Endothelial cell of umbilical vein (primary cell): ENCODE measurements around the gene ATP5F1B. TPM values are rescaled to one million over a fixed set of nuclear protein-coding genes. Genes with fewer than 3 reads are reported as not detected.

Experiments
- BruUV-seq: library from RNA; stranded (reverse); fragments of 400-500 nt; replicated peaks from 2 replicates; lab custom pipeline; 2021; lab: Mats Ljungman, UMichigan
- CTCF ChIA-PET: fragments of 300-600, 350-600 bp; sonication (Branson Sonifier 250); formaldehyde crosslinking; loops from one replicate; lab custom pipeline; 2021; ENCODE audit warnings: antibody characterized with exemption, inconsistent platforms; lab: Charles Lee
- POLR2A ChIA-PET: fragments of 300-600, 350-600 bp; sonication (Branson Sonifier 250); formaldehyde crosslinking; loops from one replicate; lab custom pipeline; 2021; ENCODE audit warnings: antibody characterized with exemption, inconsistent platforms; lab: Charles Lee
- DNase-seq: peaks from one replicate; pipeline ENCODE4 v3.0.0-alpha.2; 2011; ENCODE audit warnings: low read depth, low spot score
- FAIRE-seq: peaks from 2 replicates; lab custom pipeline; 2011; peaks lifted over from hg19 to GRCh38; lab: Jason Lieb, UNC
- H2AFZ ChIP-seq: 2 replicates; pipeline ENCODE4 v1.6.0; 2012; ENCODE audit warnings: low read depth, low read length, control low read depth, inconsistent platforms
- H3K27ac ChIP-seq: 2 replicates; pipeline ENCODE4 v1.5.1; 2011; ENCODE audit warnings: low read depth, mild to moderate bottlenecking, control low read depth, low read length, moderate library complexity; ENCODE audit not compliant: insufficient read depth
- H3K27me3 ChIP-seq, 2 experiments: 2 replicates each; pipeline versions ENCODE4 v1.6.0 to v1.6.1; 2011; ENCODE audit warnings: low read length in 2 of 2, mixed read lengths in 1 of 2; ENCODE audit not compliant: control insufficient read depth in 2 of 2, insufficient read depth in 2 of 2
- H3K36me3 ChIP-seq, 2 experiments: 2 replicates in 1 of 2; 3 replicates in 1 of 2; pipeline ENCODE4 v1.5.1; 2011; ENCODE audit warnings: low read length in 2 of 2, mild to moderate bottlenecking in 1 of 2, moderate library complexity in 1 of 2; ENCODE audit not compliant: control insufficient read depth in 2 of 2, insufficient read depth in 2 of 2; ENCODE audit errors: extremely low read depth in 1 of 2
- H3K4me1 ChIP-seq: 3 replicates; pipeline ENCODE4 v1.5.1; 2011; ENCODE audit warnings: mild to moderate bottlenecking, low read length; ENCODE audit not compliant: control insufficient read depth, insufficient read depth; ENCODE audit errors: extremely low read depth
- H3K4me2 ChIP-seq: 2 replicates; pipeline ENCODE4 v1.6.1; 2011; ENCODE audit warnings: low read length, control low read depth, mixed read lengths; ENCODE audit not compliant: insufficient read depth
- H3K4me3 ChIP-seq, 3 experiments: fragments of 200-600 bp in 1 of 3; sonication (generic), shearing (Covaris generic) in 1 of 3; replicated peaks in 1 of 3; 2 replicates each; pipeline ENCODE4 v1.5.1; 2011 to 2016; ENCODE audit warnings: control low read depth in 3 of 3, low read length in 3 of 3, mild to moderate bottlenecking in 2 of 3, inconsistent platforms in 1 of 3, low read depth in 1 of 3, moderate library complexity in 1 of 3; ENCODE audit not compliant: insufficient read depth in 1 of 3
- H3K79me2 ChIP-seq: 2 replicates; pipeline ENCODE4 v1.6.0; 2012; ENCODE audit warnings: low read length, inconsistent platforms; ENCODE audit not compliant: control insufficient read depth, insufficient read depth
- H3K9ac ChIP-seq: replicated peaks from 2 replicates; pipeline ENCODE3; 2011; ENCODE audit warnings: low read length, control low read depth; ENCODE audit not compliant: insufficient read depth; ENCODE audit errors: extremely low read depth
- H3K9me1 ChIP-seq: replicated peaks from 3 replicates; pipeline ENCODE4 v1.6.0; 2011; ENCODE audit warnings: mild to moderate bottlenecking, low read length; ENCODE audit not compliant: control insufficient read depth, insufficient read depth; ENCODE audit errors: extremely low read depth
- H3K9me3 ChIP-seq: replicated peaks from 2 replicates; pipeline ENCODE4 v1.5.1; 2012; ENCODE audit warnings: low read length, inconsistent platforms; ENCODE audit not compliant: control insufficient read depth, insufficient read depth
- H4K20me1 ChIP-seq: replicated peaks from 2 replicates; pipeline ENCODE3; 2011; ENCODE audit warnings: mild to moderate bottlenecking, low read length; ENCODE audit not compliant: control insufficient read depth, insufficient read depth; ENCODE audit errors: extremely low read depth
- CTCF ChIP-seq, 2 donors: IDR thresholded peaks; 1 replicate in 1 of 2; 2 replicates in 1 of 2; pipeline ENCODE4 v1.5.1; 2011; ENCODE audit warnings: low read length in 2 of 2, mild to moderate bottlenecking in 2 of 2, moderate library complexity in 2 of 2, control low read depth in 1 of 2, inconsistent platforms in 1 of 2, low read depth in 1 of 2; ENCODE audit not compliant: insufficient read depth in 1 of 2; ENCODE audit errors: extremely low read depth in 1 of 2
- EZH2 ChIP-seq: IDR thresholded peaks from 2 replicates; pipeline ENCODE4 v1.6.1; 2012; ENCODE audit warnings: borderline replicate concordance, low read depth, mild to moderate bottlenecking, moderate library complexity, low read length, inconsistent platforms; ENCODE audit not compliant: severe bottlenecking
- FOS ChIP-seq: IDR thresholded peaks from 2 replicates; pipeline ENCODE4 v1.6.1; 2011; ENCODE audit warnings: mild to moderate bottlenecking, low read length, moderate library complexity, borderline replicate concordance; ENCODE audit not compliant: insufficient read depth
- GATA2 ChIP-seq: IDR thresholded peaks from 2 replicates; pipeline ENCODE4 v1.7.0; 2011; ENCODE audit warnings: low read depth, mild to moderate bottlenecking, moderate library complexity, mixed read lengths, low read length; ENCODE audit not compliant: insufficient read length, insufficient read depth
- JUN ChIP-seq: IDR thresholded peaks from 2 replicates; pipeline ENCODE4 v1.6.1; 2011; ENCODE audit warnings: borderline replicate concordance, low read depth; ENCODE audit not compliant: insufficient read length, insufficient read depth
- MAX ChIP-seq: IDR thresholded peaks from 2 replicates; pipeline ENCODE4 v1.6.1; 2011; ENCODE audit not compliant: insufficient read depth, insufficient read length
- MYC ChIP-seq: IDR thresholded peaks from one replicate; pipeline ENCODE4 v1.6.1; 2011; ENCODE audit warnings: mild to moderate bottlenecking, low read depth, low read length
- POLR2A ChIP-seq: IDR thresholded peaks from 2 replicates; pipeline ENCODE4 v1.6.1; 2012; ENCODE audit warnings: low read depth, mild to moderate bottlenecking, control low read depth, low read length
- POLR2AphosphoS5 ChIP-seq: IDR thresholded peaks from 2 replicates; pipeline ENCODE4 v1.6.1; 2012; ENCODE audit warnings: low read depth, mild to moderate bottlenecking, control low read depth, low read length, moderate library complexity; ENCODE audit not compliant: insufficient read depth
- dilution Hi-C: fragments of 300-500 bp; cut with MboI; formaldehyde crosslinking; loops from one replicate; pipeline ENCODE4 v1.15.0; 2019; ENCODE audit warnings: low sequenced_read_pairs; ENCODE audit not compliant: extremely low pct_ligation_motif_present
- intact Hi-C: fragments of 100-400 bp; cut with micrococcal nuclease; formaldehyde crosslinking; loops from one replicate; pipeline ENCODE4 v1.10.0; 2022
- polyA plus RNA-seq, 4 experiments: library from polyadenylated mRNA; depleted of rRNA in 3 of 4; stranded (reverse) in 3 of 4; unstranded in 1 of 4; fragments of >200 nt; gene quantifications; 2 replicates each; pipeline versions ENCODE4 v1.2.1 to v1.2.3, GENCODE V29; 2011 to 2012; ENCODE audit warnings: missing spikeins in 1 of 4
- total RNA-seq: library from RNA; stranded (reverse); gene quantifications from 2 replicates; pipeline ENCODE4 v1.2.3, GENCODE V29; 2021

The ATP5F1B gene
- total and polyA plus RNA-seq, 2 donors (not counting 3 experiments of a cell fraction or from before 2014, with no cell fraction given), result 590 to 829 TPM

- ChIA-PET CTCF (interaction anchor here (0.5 to 1.8 kb wide), 7 partner anchors 9 to 771 kb away, joined by 3 to 7 read pairs (median 3); partner anchors contain the start of gene GLI1), POLR2A (interaction anchor here (0.9 to 1.5 kb wide), 6 partner anchors 12 to 60 kb away, joined by 3 to 6 read pairs (median 5); partner anchors contain the start of gene NACA)
- no TSS peak for BruUV-seq
- TF ChIP-seq POLR2A, result peak; percentile 88
- TF ChIP-seq GATA2, result no peak
- no peak for TF ChIP-seq JUN
- no peak for TF ChIP-seq FOS
- TF ChIP-seq MYC, result peak; percentile 73
- TF ChIP-seq CTCF (IDR thresholded peaks at IDR 0.05; ENCODE audit: extremely low read depth in 1 of 2, insufficient read depth in 1 of 2, low read depth in 1 of 2, low read length in 2 of 2), result peak in 1 of 2 donors; percentile 3
- peak; percentile 79 for TF ChIP-seq MAX
- peak; percentile 88 for TF ChIP-seq POLR2AphosphoS5
- TF ChIP-seq EZH2, result no peak
- Histone ChIP-seq H3K4me2 (peak within 1 kb of the TSS; percentile 96), H2AFZ (peak within 1 kb of the TSS; percentile 20), H3K9me3 (no peaks in the 10 kb centered on the region), H3K9me1 (no peaks in the 10 kb centered on the region), H3K9ac (peak within 1 kb of the TSS; percentile 93), H3K4me1 (peaks cover 27% of the 10 kb centered on the region), H3K79me2 (peaks cover 46% of the 10 kb centered on the region), H3K27ac (peak within 1 kb of the TSS; percentile 90), H3K36me3 (peaks cover 0 to 2% of the 10 kb centered on the region in 2 experiments), H4K20me1 (no peaks in the 10 kb centered on the region), H3K4me3 (peak within 1 kb of the TSS; percentile 61 to 91 (median 84)), H3K27me3 (no peaks in the 10 kb centered on the region)
- intact Hi-C loops (loop anchor here (1.0 to 5.0 kb wide), 4 partner anchors 37 to 399 kb away; partner anchors contain the start of genes NAB2, NACA and PRIM1), dilution Hi-C loops (no loop called here)
- peak; percentile 90 for FAIRE-seq
- peak; percentile 99 for DNase-seq
Measured at GRCh38 chr12:56688129-56688845, 42.5 kb upstream of the ATP5F1B start, which contains the start of gene PTGES3. PTGES3 (minus strand) TSS chr12:56688284; CDS start chr12:56687999, 285 bp downstream.
